Keratinocyte (primary cell): ENCODE measurements around the gene ATP8B1.

Experiments used
- CTCF ChIP-seq, 3 experiments: IDR thresholded peaks in 1 of 3; conservative IDR thresholded peaks in 1 of 3; optimal IDR thresholded peaks in 1 of 3; 2 replicates in 2 of 3; 3 replicates in 1 of 3; pipeline versions ENCODE3 to v1.5.1; 2011; ENCODE audit warnings: low read length in 3 of 3, mild to moderate bottlenecking in 3 of 3, moderate library complexity in 2 of 3, control low read depth in 1 of 3, inconsistent platforms in 1 of 3; ENCODE audit not compliant: insufficient read depth in 2 of 3; ENCODE audit errors: extremely low read depth in 1 of 3
- EZH2 ChIP-seq: IDR thresholded peaks from one replicate; pipeline ENCODE4 v1.6.1; 2012; ENCODE audit warnings: inconsistent platforms, mild to moderate bottlenecking, low read length, moderate library complexity

GRCh38 chr18:57683470-57683869, 119.6 kb downstream of the ATP8B1 start:
- TF ChIP-seq CTCF (optimal IDR thresholded peaks at IDR 0.05 in 1 of 3, IDR thresholded peaks at IDR 0.05 in 1 of 3, conservative IDR thresholded peaks at IDR 0.05 in 1 of 3; ENCODE audit: extremely low read depth in 1 of 3, insufficient read depth in 2 of 3, low read length in 3 of 3) (no peak), EZH2 (no peak)
